A673 (cell line): ENCODE results near the gene KLHDC4. TPM values are rescaled to one million over a fixed set of nuclear protein-coding genes. Genes with fewer than 3 reads are reported as not detected.

ENCODE experiments used
- BruUV-seq: library from RNA; stranded (reverse); fragments of 400-500 nt; replicated peaks from 2 replicates; lab custom pipeline; 2021; lab: Mats Ljungman, UMichigan
- CTCF ChIA-PET: fragments of 300-600 bp; sonication (Branson Sonifier 250); formaldehyde crosslinking; loops from one replicate; lab custom pipeline; 2022; ENCODE audit warnings: antibody characterized with exemption; lab: Charles Lee
- POLR2A ChIA-PET: fragments of 300-600 bp; sonication (Branson Sonifier 250); formaldehyde crosslinking; loops from one replicate; lab custom pipeline; 2022; ENCODE audit warnings: antibody characterized with exemption; ENCODE audit not compliant: low non-redundant PET; lab: Charles Lee
- DNase-seq: peaks from one replicate; pipeline ENCODE4 v3.0.0-alpha.2; 2015; ENCODE audit warnings: low spot score
- H3K27ac ChIP-seq: fragments of 200-600 bp; sonication (generic); 2 replicates; pipeline ENCODE4 v1.5.1; 2016; ENCODE audit warnings: mixed run types, low read depth, mild to moderate bottlenecking, mixed read lengths, antibody characterized with exemption, low read length; ENCODE audit not compliant: poor library complexity, severe bottlenecking
- H3K27me3 ChIP-seq: fragments of 200-600 bp; sonication (generic); replicated peaks from 2 replicates; pipeline ENCODE4 v1.6.1; 2017; ENCODE audit warnings: mixed run types, low read depth, mild to moderate bottlenecking, mixed read lengths, antibody characterized with exemption, low read length; ENCODE audit not compliant: insufficient read depth, poor library complexity
- H3K36me3 ChIP-seq: fragments of 200-600 bp; sonication (generic); 2 replicates; pipeline ENCODE4 v1.6.1; 2016; ENCODE audit warnings: mixed run types, mild to moderate bottlenecking, mixed read lengths, antibody characterized with exemption, low read length; ENCODE audit not compliant: insufficient read depth, poor library complexity, severe bottlenecking
- H3K4me1 ChIP-seq: fragments of 200-600 bp; sonication (generic); 2 replicates; pipeline ENCODE4 v1.6.1; 2017; ENCODE audit warnings: mixed run types, mild to moderate bottlenecking, mixed read lengths, antibody characterized with exemption, low read length; ENCODE audit not compliant: insufficient read depth, poor library complexity, severe bottlenecking
- H3K4me3 ChIP-seq: fragments of 200-600 bp; sonication (generic); 2 replicates; pipeline ENCODE4 v1.5.1; 2016; ENCODE audit warnings: low read depth, mixed run types, mild to moderate bottlenecking, mixed read lengths, low read length; ENCODE audit not compliant: poor library complexity, severe bottlenecking
- H3K9me3 ChIP-seq: fragments of 200-600 bp; sonication (generic); 2 replicates; pipeline ENCODE4 v1.6.1; 2016; ENCODE audit warnings: mixed run types, low read depth, mild to moderate bottlenecking, mixed read lengths, antibody characterized with exemption, low read length; ENCODE audit not compliant: poor library complexity, severe bottlenecking
- CTCF ChIP-seq: fragments of 300-800, 200-600 bp; sonication (generic); conservative IDR thresholded peaks from 2 replicates; pipeline ENCODE4 v1.5.1; 2017; ENCODE audit warnings: low read depth, mild to moderate bottlenecking, antibody characterized with exemption, low read length, moderate library complexity, mixed read lengths
- EZH2 ChIP-seq: fragments of 200-600 bp; sonication (generic); IDR thresholded peaks from 2 replicates; pipeline ENCODE4 v1.6.1; 2017; ENCODE audit warnings: borderline replicate concordance, low read depth, mild to moderate bottlenecking, mixed read lengths, antibody characterized with exemption, low read length; ENCODE audit not compliant: poor library complexity, severe bottlenecking
- intact Hi-C: fragments of 100-400 bp; cut with micrococcal nuclease; formaldehyde crosslinking; loops from one replicate; pipeline ENCODE4 v1.10.0; 2022; ENCODE audit not compliant: unreplicated experiment
- total RNA-seq: library from RNA; stranded (reverse); gene quantifications from 2 replicates; pipeline ENCODE4 v1.2.3, GENCODE V29; 2021

Gene KLHDC4
- total RNA-seq, 1 experiment from 2014 or later, result 86.6 TPM

- ChIA-PET CTCF (interaction anchor here (0.6 kb wide), 1 partner anchor 105 kb away, joined by 6 read pairs; no protein-coding TSS in a partner anchor), POLR2A (no interaction called here)
- Histone ChIP-seq H3K27ac (no peak overlapping the region), H3K4me1 (no peaks in the 10 kb centered on the region), H3K9me3 (no peaks in the 10 kb centered on the region), H3K36me3 (peaks cover 22% of the 10 kb centered on the region), H3K4me3 (no peak overlapping the region), H3K27me3 (no peaks in the 10 kb centered on the region)
- no TSS peak for BruUV-seq
- DNase-seq, result no peak
- intact Hi-C loops, result no loop called here
- TF ChIP-seq EZH2, result no peak
- TF ChIP-seq CTCF, result no peak
These were observed 60.0 kb downstream of the KLHDC4 start for GRCh38 chr16:87705771-87706277.

- no peaks in the 10 kb centered on the region for H3K4me1 ChIP-seq
- DNase-seq, result no peak
- H3K4me3 ChIP-seq, result no peak overlapping the region
- no peaks in the 10 kb centered on the region for H3K9me3 ChIP-seq
- intact Hi-C loops, result no loop called here
- no peaks in the 10 kb centered on the region for H3K27me3 ChIP-seq
- ChIA-PET POLR2A (no interaction called here), CTCF (no interaction called here)
- TF ChIP-seq CTCF, result no peak
- no peak for TF ChIP-seq EZH2
- H3K36me3 ChIP-seq, result peaks cover 26% of the 10 kb centered on the region
- no TSS peak for BruUV-seq
- no peak overlapping the region for H3K27ac ChIP-seq
These were observed 60.9 kb downstream of the KLHDC4 start for GRCh38 chr16:87704754-87705353.

- Histone ChIP-seq H3K9me3 (no peaks in the 10 kb centered on the region), H3K4me3 (no peak overlapping the region), H3K27me3 (no peaks in the 10 kb centered on the region), H3K27ac (no peak overlapping the region), H3K4me1 (no peaks in the 10 kb centered on the region), H3K36me3 (peaks cover 20% of the 10 kb centered on the region)
- BruUV-seq, result no TSS peak
- no peak for DNase-seq
- intact Hi-C loops, result no loop called here
- no peak for TF ChIP-seq CTCF
- TF ChIP-seq EZH2, result no peak
- ChIA-PET POLR2A (no interaction called here), CTCF (no interaction called here)
These were observed 61.9 kb downstream of the KLHDC4 start for GRCh38 chr16:87703835-87704375.
